HL-60/S4 (cell line): ENCODE data around the gene USP54.
"Not testable (repeated sequence)": the region's sequence is repeated elsewhere in the genome, so short reads cannot be mapped to it uniquely, and the experiment has no call there.

Experiments used
- in situ Hi-C: fragments of 300-500 bp; cut with MboI; formaldehyde crosslinking; loops from 2 replicates; pipeline ENCODE4 v1.14.3; 2022; ENCODE audit warnings: low sequenced_read_pairs

USP54 gene

GRCh38 chr10:73591935-73592699, 975 bp upstream of the USP54 start:
- in situ Hi-C loops, result no loop called here

- in situ Hi-C loops, result no loop called here
Observed at GRCh38 chr10:73589563-73590126, 1.5 kb downstream of the USP54 start.

- in situ Hi-C loops, result no loop called here
Observed at GRCh38 chr10:73588656-73589055, 2.5 kb downstream of the USP54 start.

- in situ Hi-C loops, result no loop called here
Observed at GRCh38 chr10:73586583-73586984, 4.6 kb downstream of the USP54 start.

GRCh38 chr10:73585327-73585726, 5.8 kb downstream of the USP54 start:
- in situ Hi-C loops, result no loop called here

- in situ Hi-C loops, result no loop called here
Observed at GRCh38 chr10:73584737-73585136, 6.4 kb downstream of the USP54 start.

GRCh38 chr10:73581918-73582317, 9.2 kb downstream of the USP54 start:
- in situ Hi-C loops, result no loop called here

- in situ Hi-C loops, result not testable (repeated sequence)
Observed at GRCh38 chr10:73578927-73579326, 12.2 kb downstream of the USP54 start.

GRCh38 chr10:73577788-73578187, 13.4 kb downstream of the USP54 start:
- in situ Hi-C loops, result no loop called here

GRCh38 chr10:73576890-73577591, 14.1 kb downstream of the USP54 start:
- in situ Hi-C loops, result no loop called here

- in situ Hi-C loops, result no loop called here
Observed at GRCh38 chr10:73576178-73576889, 14.8 kb downstream of the USP54 start.

GRCh38 chr10:73567025-73567424, 24.1 kb downstream of the USP54 start:
- in situ Hi-C loops, result not testable (repeated sequence)

- in situ Hi-C loops, result no loop called here
Observed at GRCh38 chr10:73561192-73561591, 29.9 kb downstream of the USP54 start.

GRCh38 chr10:73559590-73559989, 31.6 kb downstream of the USP54 start:
- in situ Hi-C loops, result no loop called here

GRCh38 chr10:73556855-73557254, 34.3 kb downstream of the USP54 start:
- in situ Hi-C loops, result no loop called here

- in situ Hi-C loops, result no loop called here
Observed at GRCh38 chr10:73554721-73555120, 36.4 kb downstream of the USP54 start.

- in situ Hi-C loops, result no loop called here
Observed at GRCh38 chr10:73553761-73554160, 37.4 kb downstream of the USP54 start.

- in situ Hi-C loops, result no loop called here
Observed at GRCh38 chr10:73552819-73553715, 38.1 kb downstream of the USP54 start.

GRCh38 chr10:73551515-73551914, 39.6 kb downstream of the USP54 start:
- in situ Hi-C loops, result no loop called here

GRCh38 chr10:73545357-73545756, 45.8 kb downstream of the USP54 start:
- in situ Hi-C loops, result loop anchor here (25.0 kb wide), 1 partner anchor 292 kb away; no protein-coding TSS in a partner anchor
